PC-9 (cell line): Measurements from ENCODE around the gene SYNGR1.

Source experiments
- CTCF ChIP-seq: fragments of 200-600 bp; sonication (generic); conservative IDR thresholded peaks from 2 replicates; pipeline ENCODE4 v1.6.1; 2017; ENCODE audit warnings: mixed run types, antibody characterized with exemption, mild to moderate bottlenecking, moderate library complexity
- EZH2 ChIP-seq: fragments of 200-600 bp; sonication (generic); IDR thresholded peaks from 2 replicates; pipeline ENCODE4 v1.8.0; 2017; ENCODE audit warnings: antibody characterized with exemption, low read depth

GRCh38 chr22:39349506-39349966 lies 255 bp upstream of the SYNGR1 start:
- TF ChIP-seq CTCF (no peak), EZH2 (no peak)
